Germinal center (tissue), 1 donor: ENCODE data around the gene SEC14L1.

Experiments
- DNase-seq: peaks from one replicate; pipeline ENCODE4 v3.0.0; 2012; ENCODE audit warnings: mixed read lengths, low spot score

SEC14L1 gene

DNA sequence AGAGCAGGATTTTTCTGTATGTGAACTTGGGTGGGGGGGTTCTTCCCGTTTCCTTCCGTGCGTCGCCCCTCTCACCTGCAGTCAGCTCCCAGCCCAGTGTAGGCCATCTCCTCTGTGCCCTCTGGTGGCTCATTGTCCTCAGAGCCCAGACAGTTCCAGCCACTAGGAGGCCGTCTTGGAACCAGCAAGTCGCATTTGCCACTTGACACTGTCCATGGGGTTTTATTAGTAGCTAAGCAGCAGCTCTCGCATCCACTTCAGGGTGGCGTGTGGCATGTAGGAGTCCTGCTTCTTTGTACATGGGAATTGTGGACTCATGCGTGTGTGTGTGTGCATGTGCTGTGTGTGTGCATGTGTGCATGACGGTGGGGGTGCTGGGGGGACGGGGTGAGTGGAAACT is 74.0 kb downstream of the SEC14L1 start:
- no peak for DNase-seq

DNA sequence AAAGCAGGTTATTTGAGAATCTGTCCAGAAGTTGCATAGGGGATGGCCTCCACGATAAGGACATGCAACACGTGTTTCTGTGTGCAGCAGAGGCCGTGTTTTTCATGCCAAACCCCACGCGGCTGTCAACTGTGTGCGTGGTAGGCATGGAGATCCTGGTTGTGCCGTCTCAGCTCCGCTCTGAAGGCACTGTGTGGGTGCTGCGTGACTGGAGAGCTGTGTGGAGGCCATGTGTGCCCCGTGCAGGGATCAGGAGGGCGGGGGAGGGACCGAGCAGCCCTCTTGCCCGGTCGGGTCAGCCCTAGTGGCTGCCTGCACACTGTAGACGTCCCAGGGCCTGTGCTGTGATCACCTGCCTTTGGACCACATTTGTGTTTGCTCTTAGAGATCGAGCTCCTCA is 74.5 kb downstream of the SEC14L1 start:
- no peak for DNase-seq

DNA sequence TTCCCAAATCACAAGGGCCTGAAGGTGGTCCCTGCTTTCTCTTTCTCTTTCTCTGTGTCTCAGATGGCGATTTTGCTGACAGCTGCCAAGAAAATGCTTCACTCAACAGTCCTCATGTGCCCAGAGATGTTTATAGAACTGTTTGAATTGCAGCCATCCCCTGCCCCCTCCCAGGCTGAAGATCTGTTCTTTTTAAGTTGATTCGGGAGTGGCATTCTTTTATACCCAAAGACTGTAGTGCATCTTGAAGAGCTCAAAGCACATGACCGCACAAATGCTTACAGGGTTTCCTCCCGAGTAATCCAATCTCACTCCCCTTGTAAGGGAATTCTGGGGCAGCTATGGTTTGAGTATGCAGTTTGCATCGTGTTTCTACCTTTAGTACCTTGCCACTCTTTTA is 75.7 kb downstream of the SEC14L1 start:
- no peak for DNase-seq

DNA sequence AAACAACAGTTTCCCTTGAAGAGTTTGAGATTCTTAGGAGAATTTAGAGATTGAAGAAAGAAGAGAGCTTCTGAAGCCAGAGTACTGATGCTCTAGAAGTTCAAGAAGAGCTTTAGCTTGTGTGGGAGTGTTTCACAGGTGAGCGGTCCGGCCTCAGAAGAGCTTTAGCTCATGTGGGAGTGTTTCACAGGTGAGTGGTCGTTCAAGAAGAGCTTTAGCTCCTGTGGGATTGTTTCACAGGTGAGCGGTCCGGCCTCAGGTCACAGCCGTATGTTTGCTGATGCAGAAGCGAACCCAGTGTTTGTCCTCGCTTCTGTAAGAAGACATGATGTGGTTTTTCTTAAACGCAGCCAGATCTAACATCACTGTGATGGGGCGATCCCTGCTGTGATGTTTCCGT is 76.4 kb downstream of the SEC14L1 start:
- DNase-seq, result no peak

DNA sequence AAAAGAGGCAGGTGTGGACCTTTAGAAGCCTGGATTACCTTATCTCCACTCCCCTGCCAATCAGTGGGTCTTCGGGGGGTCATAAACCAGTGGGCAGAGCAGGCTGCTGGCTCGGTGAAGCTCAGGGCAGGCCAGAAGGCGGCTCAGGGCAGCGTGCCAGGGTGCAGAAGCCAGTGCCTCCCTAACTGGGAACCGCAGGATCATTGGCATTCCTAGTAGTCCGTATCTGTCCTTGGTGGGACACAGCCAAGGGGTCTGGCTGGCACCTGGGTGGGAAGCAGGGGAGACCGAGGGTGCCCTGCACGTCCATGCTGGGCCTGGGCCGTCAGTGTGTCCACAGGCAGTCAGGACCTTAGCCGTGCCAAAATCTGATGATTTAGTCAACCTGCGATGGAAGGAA is 76.8 kb downstream of the SEC14L1 start:
- no peak for DNase-seq

DNA sequence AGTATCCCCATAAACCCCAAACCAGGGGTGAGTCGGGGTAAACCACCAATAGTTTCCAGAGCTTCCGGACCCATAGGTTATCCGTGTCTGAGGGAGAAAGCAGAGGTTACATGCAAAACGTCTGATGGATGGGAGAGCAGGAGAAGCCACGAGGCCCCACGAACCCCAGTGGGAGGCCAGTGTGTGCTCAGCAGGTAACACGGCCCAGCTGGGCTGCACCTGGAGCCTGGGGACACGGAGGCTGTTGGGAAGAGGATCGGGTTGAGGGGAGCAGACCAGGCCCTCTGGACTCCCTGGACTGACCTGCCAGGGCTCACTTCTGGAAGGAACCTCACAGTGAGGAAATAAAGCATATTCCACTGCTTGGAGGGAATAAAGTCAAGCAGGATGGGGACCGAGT is 78.1 kb downstream of the SEC14L1 start:
- no peak for DNase-seq

DNA sequence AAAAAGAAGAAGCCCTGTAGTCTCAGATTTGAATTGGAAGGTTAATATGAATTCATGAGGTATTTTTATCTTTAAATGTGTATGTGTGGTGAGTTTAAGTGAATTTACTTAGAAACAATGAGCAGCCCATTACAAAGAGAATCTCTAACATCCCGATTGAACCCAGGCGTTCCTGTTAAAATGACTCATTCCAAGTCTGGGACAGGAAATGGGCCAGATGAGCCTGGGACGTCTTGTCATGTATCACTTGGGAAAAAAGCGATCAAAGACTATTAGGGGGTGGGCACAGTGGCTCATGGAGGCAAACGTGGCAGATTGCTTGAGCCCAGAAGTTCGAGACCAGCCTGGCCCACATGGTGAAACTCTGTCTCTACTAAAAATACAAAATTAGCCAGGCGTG is 81.6 kb downstream of the SEC14L1 start:
- DNase-seq, result no peak

DNA sequence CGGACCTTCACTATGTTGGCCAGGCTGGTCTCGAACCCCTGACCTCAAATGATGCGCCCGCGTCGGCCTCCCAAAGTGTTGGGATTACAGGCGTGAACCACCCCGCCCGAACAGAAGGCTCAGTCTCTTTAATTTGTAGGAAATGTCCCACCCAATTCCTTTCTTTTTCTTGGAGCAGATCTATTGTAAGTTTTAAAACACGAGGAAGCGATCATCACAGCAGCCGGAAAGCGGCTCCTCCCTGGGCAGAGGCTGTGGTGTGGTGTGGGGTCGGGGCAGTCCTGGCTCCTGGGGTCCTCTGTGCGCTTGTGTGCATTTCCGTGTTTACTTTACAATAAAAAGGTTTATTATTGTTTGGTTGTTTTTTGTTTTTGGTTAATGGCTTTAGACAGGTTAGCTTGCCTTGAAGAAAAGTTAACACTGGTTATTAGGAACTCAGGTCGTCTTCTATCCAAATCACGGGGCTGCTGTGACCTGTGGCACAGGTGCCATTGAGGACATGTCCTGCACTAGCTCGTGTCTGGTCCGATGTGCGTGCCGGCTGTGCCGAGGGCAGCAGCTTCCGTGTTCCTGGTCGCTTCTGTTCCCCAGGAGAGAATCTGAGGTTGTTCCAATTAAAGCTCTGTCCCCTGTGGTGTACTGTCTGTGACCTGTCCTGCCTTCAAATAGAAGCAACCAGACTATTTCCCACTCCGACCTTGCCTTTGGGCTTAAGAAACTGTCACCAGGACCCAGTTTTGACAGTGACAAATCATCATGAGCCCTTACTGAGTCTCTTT is 83.1 kb downstream of the SEC14L1 start:
- no peak for DNase-seq

DNA sequence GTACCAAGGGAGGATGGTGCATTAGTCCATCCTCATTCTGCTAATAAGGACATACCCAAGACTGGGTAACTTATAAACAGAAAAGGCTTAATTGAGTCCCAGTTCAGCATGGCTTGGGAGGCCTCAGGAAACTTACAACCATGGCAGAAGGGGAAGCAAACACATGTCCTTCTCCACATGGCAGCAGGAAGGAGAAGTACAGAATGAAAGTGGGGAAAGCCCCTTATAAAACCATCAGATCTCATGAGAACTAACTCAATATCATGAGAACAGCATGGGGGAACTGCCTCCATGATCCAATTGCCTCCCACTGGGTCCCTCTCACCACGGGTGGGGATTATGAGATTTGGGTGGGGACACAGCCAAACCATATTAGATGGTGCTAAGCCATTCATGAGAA is 84.5 kb downstream of the SEC14L1 start:
- no peak for DNase-seq

DNA sequence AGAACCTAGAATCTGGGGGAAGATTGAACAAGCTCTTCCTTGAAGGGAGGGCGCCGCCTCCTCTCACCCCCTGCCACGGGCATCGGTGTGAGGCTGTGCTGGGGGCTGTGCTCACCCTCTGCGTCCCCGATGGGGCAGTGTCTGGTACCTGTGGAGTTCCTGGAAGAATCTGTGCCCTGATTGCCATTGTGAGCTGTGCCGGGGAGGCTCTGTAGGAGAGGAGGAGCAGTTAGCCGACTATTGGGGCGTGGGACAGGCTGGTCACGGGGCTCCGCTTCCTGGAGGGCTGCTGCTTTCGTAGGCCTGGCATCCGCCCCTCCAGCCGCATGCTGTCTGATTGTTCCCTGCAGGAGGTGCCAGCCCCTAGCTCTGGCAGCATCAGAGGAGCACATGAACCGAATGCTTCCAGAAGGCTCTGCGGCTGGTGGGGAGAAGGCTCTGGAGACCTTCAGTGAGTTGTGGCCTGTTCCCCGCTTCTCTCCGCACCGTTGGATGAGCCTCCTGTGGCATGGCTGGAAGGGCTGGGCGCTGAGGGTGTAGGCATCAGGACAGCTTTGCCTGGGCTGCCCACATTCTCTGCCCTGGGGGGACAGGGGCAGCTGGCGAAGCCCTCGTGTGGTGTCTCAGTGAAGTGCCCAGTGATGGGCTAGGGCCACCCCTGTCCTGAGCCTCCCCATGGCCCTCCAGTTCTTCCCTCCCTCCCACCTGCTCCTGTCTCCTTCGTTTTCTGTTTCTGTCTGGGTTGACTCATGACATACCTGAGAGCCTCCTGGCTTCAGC is 86.9 kb downstream of the SEC14L1 start:
- DNase-seq, result no peak

DNA sequence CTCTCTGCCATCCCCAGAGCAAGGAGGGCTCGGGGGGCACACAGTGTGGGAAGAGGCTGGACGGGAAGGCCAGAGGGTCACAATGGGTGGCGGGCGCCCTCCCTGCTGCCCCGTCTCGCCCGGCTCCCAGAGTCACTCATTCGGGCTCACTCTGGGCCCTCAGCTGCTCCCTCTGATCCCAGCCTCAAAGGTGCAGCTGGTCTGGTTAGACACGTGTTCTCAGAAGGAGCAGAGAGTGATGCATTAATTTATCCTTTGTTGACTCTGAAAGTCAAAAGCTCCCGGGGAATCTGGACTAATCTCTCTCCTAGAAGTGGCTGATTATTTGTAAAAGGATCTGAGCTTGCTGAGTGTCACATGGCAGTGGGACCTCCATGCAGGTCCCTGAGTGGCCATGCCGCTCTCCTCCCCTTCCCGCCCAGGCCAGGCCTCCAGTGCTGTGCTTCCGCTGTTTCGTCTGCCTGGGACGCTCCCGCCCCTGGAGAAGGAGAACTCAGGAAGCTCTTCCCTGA is 87.5 kb downstream of the SEC14L1 start:
- no peak for DNase-seq

DNA sequence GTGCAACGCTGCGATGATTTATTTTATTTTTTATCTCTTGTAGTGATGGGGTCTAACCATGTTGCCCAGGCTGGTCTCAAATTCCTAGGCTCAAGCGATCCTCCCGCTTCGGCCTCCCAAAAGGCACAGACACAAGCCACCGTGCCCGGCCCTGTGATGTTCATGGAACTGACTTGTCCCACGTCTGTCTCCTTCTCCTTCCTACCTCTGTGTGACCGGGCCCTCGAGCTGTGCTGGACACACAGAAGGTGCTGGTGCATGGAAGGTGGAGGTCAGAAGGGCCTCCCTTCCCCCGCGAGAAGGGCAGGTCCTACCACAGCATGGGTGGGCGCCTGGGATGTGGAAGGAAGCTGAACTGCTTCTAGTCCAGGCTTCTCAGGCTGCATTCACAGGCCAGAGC is 88.0 kb downstream of the SEC14L1 start:
- no peak for DNase-seq

DNA sequence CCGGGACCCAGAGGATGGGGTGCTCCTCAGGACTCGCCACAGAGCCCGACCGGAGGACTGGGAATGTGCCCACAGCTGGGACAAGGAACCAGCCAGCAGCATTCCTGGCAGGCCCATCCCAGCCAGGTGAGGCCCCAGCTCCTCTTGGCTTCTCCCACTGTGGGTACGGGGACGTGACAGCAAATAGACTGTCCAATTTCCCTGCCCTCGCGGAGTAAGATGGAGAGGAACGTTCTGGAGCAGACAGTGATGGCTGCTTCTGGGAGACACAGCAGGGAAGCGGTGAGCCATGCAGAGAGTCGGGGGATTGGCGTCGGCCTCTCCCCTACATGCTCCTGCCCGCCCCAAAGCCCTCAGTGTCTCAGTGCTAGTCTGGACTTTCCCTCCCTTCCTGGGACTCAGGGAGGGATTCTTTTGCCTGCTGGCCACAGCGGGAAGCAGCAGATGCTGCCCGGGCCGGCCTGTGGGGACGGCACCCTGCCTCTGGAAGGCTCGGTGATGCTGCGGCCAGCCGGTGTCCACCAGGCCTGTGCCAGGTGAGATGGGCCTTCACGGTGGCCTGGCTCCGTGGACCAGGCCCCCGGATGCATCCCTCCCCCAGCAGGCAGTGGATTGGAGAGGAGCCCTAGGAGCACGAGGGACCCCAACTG is 89.1 kb downstream of the SEC14L1 start:
- no peak for DNase-seq

DNA sequence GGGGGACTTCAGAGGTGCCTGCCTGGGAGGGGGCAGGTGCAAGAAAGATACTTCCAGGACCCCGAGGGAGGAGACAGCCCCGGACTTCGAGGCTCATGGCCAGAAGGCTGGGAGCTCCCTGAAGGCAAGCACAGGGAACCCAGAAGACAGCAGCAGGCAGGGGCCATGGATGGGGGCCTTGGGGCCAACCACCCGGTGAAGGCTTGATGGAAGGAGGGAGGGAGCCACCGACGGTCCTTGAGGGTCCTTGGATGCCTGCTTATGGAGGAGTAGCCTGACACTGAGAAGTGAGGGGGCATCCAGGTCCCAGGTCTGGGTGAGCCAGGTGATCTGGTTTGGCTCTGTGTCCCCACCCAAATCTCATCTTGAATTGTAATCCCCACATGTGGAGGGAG is 89.7 kb downstream of the SEC14L1 start:
- no peak for DNase-seq

DNA sequence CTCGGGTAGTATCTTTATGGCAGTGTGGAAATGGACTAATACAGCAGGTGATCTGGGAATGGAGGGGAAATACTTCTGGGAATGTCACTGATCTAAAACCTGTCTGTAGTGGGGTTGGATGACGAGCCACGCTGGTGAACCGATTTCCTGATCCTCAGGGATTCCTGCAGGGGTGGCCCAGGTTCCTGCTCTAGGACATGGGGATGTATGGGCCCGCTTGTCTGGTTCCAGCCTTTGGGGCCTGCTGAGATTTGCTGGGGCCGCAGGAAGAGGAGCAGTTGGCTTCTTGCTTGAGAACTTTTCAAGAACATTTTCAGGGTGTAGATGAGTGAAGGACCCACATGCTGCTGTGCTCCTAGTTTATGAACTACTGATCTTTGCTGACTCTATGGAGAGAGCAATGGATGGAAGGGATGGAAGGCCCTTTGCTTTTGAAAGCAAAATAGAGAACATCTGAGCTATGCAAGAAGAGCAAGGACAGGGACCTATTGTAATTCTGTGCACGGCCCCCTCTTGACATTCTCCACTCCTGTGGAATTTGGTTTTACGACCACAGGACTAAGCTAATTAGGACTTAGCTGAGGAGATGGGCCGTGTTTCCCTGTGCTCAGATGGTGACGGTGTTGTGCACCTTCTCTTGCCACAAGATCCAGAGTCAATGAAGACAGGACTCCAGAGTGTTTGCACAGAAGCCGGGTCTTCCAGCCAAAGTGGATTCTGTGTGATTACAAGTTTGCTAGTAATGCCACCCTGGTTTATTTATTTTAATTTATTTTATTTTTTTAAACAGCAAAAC is 90.5 kb downstream of the SEC14L1 start:
- no peak for DNase-seq

DNA sequence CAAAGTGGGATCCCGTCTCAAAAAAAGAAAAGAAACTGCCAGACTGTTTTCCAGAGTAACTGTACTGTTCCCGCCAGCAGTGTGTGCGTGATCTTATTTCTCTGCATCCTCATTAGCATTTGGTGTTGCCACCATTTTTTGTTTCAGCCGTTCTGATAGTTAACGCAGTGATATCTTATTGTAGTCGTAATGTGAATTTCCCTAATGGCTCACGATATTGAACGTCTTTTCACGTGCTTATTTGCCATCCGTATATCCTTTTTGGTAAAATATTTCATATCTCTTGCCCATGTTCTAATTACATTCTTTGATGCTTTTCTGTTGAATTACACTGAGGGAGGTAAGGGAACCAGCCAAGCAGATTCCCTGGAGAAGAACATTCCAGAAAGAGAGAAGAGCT is 92.4 kb downstream of the SEC14L1 start:
- DNase-seq, result no peak

DNA sequence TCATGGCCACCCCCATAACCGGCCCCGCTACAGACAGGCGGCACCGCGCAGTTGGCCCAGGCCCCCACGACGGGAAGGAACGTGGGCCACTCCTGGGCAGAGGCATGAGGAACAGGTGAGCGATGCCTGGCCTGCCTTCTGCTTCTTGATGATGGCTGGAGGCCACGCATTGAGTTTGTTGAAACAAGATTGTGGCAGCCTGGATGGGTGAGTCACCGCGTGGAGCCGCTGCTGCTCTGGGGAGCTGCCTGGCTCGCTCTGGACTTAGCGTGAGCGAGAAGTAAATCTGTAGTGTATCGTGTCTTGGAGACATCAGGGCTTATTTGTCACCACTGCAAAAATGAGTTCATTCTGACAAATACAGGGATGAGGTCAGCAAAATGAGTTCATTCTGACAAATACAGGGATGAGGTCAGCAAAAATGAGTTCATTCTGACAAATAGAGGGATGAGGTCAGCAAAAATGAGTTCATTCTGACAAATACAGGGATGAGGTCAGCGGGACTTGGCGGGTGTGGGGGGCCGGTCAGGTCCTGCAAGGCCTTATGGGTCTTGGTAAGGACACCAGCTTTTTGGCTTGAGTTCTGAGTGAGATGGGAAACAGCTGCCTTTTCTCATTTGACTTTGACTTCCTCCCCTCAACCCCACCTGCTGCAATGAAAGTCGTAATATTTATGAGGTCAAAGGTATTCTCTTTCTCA is 93.0 kb downstream of the SEC14L1 start:
- no peak for DNase-seq

DNA sequence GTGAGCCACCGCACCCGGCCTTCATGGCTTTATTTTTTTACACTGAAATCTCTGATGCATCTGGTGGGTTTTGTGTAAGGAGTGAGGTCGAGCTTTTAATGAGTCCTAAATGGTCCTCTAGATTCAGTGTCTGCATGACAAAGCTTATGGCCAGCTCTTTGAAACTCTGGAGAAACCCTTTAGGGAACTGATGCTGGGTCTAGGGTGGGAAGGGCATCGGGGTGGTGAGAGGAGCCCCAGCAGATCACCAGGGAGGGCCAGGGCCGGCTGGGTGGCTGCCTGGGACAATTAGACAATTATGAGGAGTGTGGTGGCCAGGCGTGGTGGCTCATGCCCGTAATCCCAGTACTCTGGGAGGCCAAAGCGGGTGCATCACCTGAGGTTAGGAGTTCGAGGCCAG is 93.9 kb downstream of the SEC14L1 start:
- DNase-seq, result no peak

DNA sequence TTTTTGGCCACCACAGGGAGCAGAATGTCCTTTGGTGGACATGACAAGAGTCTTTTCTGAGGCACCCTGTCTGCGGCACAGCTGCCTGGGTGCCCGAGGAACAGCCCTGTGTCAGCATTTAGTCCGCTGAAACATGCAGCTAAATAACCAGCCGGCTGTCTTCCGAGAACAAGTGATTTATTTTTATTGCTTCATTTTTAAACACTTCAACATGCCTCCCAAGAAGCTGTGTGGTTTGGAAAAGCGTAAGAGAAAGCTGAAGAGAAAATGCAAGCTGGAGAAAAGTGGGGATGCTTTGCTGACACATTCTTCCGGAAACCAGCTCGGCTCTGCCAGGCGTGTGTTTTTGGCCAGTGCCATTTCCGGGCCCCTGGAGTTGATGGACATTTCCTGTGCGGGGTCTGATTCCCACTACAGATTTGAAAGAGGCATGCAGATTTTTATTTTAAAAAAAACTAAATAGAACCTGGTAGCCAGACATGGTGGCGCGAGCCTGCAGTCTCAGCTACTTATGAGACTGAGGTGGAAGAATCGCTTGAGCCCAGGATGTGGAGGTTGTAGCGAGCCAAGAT is 94.7 kb downstream of the SEC14L1 start:
- DNase-seq, result no peak

DNA sequence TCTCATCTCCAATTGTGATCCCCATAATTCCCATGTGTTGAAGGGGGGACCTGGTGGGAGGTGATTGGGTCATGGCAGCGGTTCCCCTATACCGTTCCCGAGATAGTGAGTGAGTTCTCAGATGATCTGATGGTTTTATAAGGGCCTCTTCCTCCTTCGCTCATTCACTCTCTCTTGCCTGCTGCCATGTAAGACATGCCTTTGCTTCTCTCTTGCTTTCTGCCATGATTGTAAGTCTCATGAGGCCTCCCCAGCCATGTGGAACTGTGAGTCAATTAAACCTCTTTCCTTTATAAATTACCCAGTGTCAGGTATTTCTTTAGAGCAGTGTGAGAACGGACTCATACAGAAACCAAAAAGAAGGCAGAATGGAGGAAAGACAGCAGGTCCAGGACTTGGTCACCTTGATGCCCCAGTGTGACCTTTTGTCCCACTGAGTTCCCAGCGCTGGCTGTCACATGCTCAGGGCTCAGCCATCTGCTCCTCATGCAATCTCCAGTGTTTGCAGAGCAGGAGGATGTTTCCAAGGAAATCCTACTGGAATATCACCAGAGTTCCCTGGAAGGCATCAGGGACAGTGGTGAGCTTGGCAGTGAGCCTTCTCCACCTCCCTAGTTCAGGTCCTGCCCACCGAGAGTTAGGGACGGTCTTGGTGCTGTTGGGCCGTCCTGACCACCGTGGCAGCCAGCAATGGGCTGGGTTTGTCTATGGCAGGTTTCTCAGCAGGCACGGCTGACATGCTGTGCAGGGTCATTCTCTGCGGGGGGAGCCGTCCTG is 96.7 kb downstream of the SEC14L1 start:
- no peak for DNase-seq
